RPMI8226 (cell line): ENCODE measurements around the gene PARD3.
"Not testable (repeated sequence)": the region's sequence is repeated elsewhere in the genome, so short reads cannot be mapped to it uniquely, and the experiment has no call there.

Experiments
- DNase-seq: peaks from one replicate; pipeline ENCODE4 v3.0.0-alpha.2; 2015

PARD3 gene

GRCh38 chr10:34762603-34763299, 52.3 kb downstream of the PARD3 start:
- no peak for DNase-seq

GRCh38 chr10:34762156-34762555, 52.9 kb downstream of the PARD3 start:
- no peak for DNase-seq

- DNase-seq, result no peak
Measured at GRCh38 chr10:34761453-34761852, 53.6 kb downstream of the PARD3 start.

- DNase-seq, result no peak
Measured at GRCh38 chr10:34760606-34761005, 54.5 kb downstream of the PARD3 start.

- no peak for DNase-seq
Measured at GRCh38 chr10:34759837-34760215, 55.3 kb downstream of the PARD3 start.

- peak; percentile 9 for DNase-seq
Measured at GRCh38 chr10:34759161-34759836, 55.8 kb downstream of the PARD3 start.

- no peak for DNase-seq
Measured at GRCh38 chr10:34758447-34758996, 56.6 kb downstream of the PARD3 start.

- no peak for DNase-seq
Measured at GRCh38 chr10:34757933-34758332, 57.2 kb downstream of the PARD3 start.

GRCh38 chr10:34757181-34757580, 57.9 kb downstream of the PARD3 start:
- DNase-seq, result not testable (repeated sequence)

GRCh38 chr10:34756584-34756983, 58.5 kb downstream of the PARD3 start:
- DNase-seq, result no peak

GRCh38 chr10:34753014-34753757, 61.9 kb downstream of the PARD3 start:
- DNase-seq, result peak; percentile 27

GRCh38 chr10:34751272-34751671, 63.8 kb downstream of the PARD3 start:
- no peak for DNase-seq

GRCh38 chr10:34750795-34751194, 64.3 kb downstream of the PARD3 start:
- not testable (repeated sequence) for DNase-seq

- DNase-seq, result no peak
Measured at GRCh38 chr10:34748767-34749166, 66.3 kb downstream of the PARD3 start.

- no peak for DNase-seq
Measured at GRCh38 chr10:34748357-34748756, 66.7 kb downstream of the PARD3 start.

- no peak for DNase-seq
Measured at GRCh38 chr10:34746094-34746493, 69.0 kb downstream of the PARD3 start.

GRCh38 chr10:34745244-34745643, 69.9 kb downstream of the PARD3 start:
- DNase-seq, result no peak

- DNase-seq, result no peak
Measured at GRCh38 chr10:34744590-34744989, 70.5 kb downstream of the PARD3 start.

GRCh38 chr10:34743814-34744213, 71.3 kb downstream of the PARD3 start:
- no peak for DNase-seq

GRCh38 chr10:34742456-34742855, 72.6 kb downstream of the PARD3 start:
- no peak for DNase-seq

- DNase-seq, result not testable (repeated sequence)
Measured at GRCh38 chr10:34741087-34741486, 74.0 kb downstream of the PARD3 start.

GRCh38 chr10:34740321-34740720, 74.8 kb downstream of the PARD3 start:
- DNase-seq, result no peak

- no peak for DNase-seq
Measured at GRCh38 chr10:34739915-34740314, 75.2 kb downstream of the PARD3 start.

- DNase-seq, result no peak
Measured at GRCh38 chr10:34737772-34738169, 77.3 kb downstream of the PARD3 start.
